ENCODE data around the gene LRP5. TPM values are rescaled to one million over a fixed set of nuclear protein-coding genes. Genes with fewer than 3 reads are reported as not detected.
"Not testable (repeated sequence)": the region's sequence is repeated elsewhere in the genome, so short reads cannot be mapped to it uniquely, and the experiment has no call there.

Gene LRP5
- total RNA-seq, 1 donor from 2014 or later = 38.7 TPM

DNA sequence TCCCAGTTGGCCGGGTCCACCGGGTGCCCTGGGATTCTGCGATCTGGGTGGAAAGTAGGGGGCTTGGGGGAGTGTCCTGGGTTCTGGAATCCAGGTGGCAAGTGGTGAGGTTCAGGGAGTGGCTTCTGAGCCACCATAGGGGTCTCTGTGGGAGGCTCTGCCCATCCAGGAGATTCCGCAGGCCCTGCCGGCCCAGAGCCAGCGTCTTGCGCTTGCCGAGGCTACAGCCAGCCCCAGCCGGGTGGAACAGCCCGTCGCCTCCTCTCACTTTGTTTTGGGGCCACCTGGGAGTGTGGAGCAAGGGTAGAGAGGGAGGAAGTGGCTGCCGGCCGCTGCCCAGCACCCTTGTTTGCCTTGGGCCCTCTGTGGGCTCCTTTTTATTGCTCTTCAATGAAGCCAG is 87.5 kb downstream of the LRP5 start:
- Mint-ChIP-seq H3K36me3 (ENCODE audit: low read depth) (peaks cover 10% of the 10 kb centered on the region), H3K27me3 (ENCODE audit: low read depth) (no peaks in the 10 kb centered on the region), H3K27ac (ENCODE audit: unreplicated experiment) (no peak overlapping the region), H3K4me1 (ENCODE audit: low read depth) (peaks cover 25% of the 10 kb centered on the region), H3K9me3 (ENCODE audit: low read depth) (no peaks in the 10 kb centered on the region), H3K4me3 (ENCODE audit: unreplicated experiment) (no peak overlapping the region)
- TF ChIP-seq, protein P1, sequence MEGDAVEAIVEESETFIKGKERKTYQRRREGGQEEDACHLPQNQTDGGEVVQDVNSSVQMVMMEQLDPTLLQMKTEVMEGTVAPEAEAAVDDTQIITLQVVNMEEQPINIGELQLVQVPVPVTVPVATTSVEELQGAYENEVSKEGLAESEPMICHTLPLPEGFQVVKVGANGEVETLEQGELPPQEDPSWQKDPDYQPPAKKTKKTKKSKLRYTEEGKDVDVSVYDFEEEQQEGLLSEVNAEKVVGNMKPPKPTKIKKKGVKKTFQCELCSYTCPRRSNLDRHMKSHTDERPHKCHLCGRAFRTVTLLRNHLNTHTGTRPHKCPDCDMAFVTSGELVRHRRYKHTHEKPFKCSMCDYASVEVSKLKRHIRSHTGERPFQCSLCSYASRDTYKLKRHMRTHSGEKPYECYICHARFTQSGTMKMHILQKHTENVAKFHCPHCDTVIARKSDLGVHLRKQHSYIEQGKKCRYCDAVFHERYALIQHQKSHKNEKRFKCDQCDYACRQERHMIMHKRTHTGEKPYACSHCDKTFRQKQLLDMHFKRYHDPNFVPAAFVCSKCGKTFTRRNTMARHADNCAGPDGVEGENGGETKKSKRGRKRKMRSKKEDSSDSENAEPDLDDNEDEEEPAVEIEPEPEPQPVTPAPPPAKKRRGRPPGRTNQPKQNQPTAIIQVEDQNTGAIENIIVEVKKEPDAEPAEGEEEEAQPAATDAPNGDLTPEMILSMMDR (IDR thresholded peaks at IDR 0.05) = no peak
- DNase-seq (ENCODE audit: low spot score) = no peak

DNA sequence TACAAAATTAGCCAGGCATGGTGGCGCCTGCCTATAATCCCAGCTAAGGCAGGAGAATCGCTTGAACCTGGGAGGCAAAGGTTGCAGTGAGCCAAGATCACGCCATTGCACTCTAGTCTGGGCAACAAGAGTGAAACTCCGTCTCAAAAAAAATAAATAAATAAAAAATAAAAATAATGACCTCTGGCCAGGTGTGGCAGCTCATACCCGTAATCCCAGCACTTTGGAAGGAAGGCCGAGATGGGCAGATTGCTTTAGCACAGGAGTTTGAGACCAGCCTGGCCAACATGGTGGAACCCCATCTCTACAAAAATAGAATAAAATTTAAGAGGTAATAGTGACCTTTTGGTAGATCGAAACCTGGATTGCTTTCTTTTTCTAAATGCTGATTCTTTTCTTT is 88.2 kb downstream of the LRP5 start:
- not testable (repeated sequence) for H3K9me3 Mint-ChIP-seq (ENCODE audit: low read depth); H3K27me3 Mint-ChIP-seq (ENCODE audit: low read depth); DNase-seq (ENCODE audit: low spot score); H3K27ac Mint-ChIP-seq (ENCODE audit: unreplicated experiment); H3K4me3 Mint-ChIP-seq (ENCODE audit: unreplicated experiment)
- Mint-ChIP-seq H3K4me1 (ENCODE audit: low read depth) (peaks cover 25% of the 10 kb centered on the region), H3K36me3 (ENCODE audit: low read depth) (peaks cover 14% of the 10 kb centered on the region)

DNA sequence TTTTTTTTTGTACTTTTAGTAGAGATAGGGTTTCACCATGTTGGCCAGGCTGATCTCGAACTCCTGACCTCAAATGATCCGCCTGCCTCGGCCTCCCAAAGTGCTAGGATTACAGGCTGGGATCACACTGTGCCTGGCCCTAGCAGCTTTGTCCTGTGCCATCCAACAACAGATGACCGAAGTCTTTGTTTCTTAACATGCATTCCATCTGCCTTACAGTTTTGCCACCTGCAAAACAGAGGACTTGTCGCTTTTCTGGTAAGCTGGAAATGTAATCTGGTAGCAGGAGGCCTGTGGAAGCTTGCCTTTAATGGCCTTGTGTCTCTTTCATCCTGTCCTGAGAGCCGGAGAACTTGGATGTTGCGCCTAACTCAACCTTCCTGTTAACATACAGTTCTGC is 89.5 kb downstream of the LRP5 start:
- Mint-ChIP-seq H3K27me3 (ENCODE audit: low read depth) (no peaks in the 10 kb centered on the region), H3K4me3 (ENCODE audit: unreplicated experiment) (no peak overlapping the region), H3K9me3 (ENCODE audit: low read depth) (no peaks in the 10 kb centered on the region), H3K4me1 (ENCODE audit: low read depth) (peaks cover 26% of the 10 kb centered on the region), H3K36me3 (ENCODE audit: low read depth) (peaks cover 19% of the 10 kb centered on the region), H3K27ac (ENCODE audit: unreplicated experiment) (no peak overlapping the region)
- DNase-seq (ENCODE audit: low spot score) = no peak
- TF ChIP-seq, protein P1 (IDR thresholded peaks at IDR 0.05) = no peak

DNA sequence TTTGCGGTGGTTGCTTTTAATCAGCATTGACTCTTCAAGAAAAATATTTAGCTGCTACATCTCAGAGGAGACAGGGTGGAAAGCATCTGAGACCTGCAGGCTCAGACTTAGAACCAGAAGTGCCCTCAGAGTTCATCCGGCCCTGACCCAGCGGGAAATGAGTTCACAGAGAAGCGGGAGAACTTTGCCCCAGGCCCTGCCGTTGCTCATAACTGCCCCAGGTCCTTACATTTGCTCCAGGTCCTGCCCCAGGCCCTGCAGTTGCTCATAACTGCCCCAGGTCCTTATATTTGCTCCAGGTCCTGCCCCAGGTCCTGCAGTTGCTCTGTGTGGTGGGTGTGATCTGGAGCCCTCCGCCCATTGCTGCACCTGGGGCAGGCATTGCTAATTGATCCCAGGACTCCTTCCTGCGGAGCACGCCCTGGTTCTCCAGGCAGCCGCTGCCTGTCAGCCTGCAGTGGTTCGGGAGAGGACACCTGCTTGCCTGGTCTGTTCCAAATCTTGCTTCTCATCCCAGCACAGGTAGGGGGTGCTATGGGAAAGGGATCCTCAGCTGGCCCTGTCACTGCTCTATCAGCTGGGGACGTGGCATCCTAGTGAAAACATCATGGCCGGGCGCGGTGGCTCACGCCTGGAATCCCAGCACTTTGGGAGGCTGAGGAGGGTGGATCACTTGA is 90.1 kb downstream of the LRP5 start:
- Mint-ChIP-seq H3K4me3 (ENCODE audit: unreplicated experiment) (no peak overlapping the region), H3K27ac (ENCODE audit: unreplicated experiment) (no peak overlapping the region), H3K36me3 (ENCODE audit: low read depth) (peaks cover 21% of the 10 kb centered on the region), H3K27me3 (ENCODE audit: low read depth) (no peaks in the 10 kb centered on the region), H3K9me3 (ENCODE audit: low read depth) (no peaks in the 10 kb centered on the region), H3K4me1 (ENCODE audit: low read depth) (peaks cover 27% of the 10 kb centered on the region)
- TF ChIP-seq, protein P1 (IDR thresholded peaks at IDR 0.05) = peak; percentile 27
- DNase-seq (ENCODE audit: low spot score) = no peak

DNA sequence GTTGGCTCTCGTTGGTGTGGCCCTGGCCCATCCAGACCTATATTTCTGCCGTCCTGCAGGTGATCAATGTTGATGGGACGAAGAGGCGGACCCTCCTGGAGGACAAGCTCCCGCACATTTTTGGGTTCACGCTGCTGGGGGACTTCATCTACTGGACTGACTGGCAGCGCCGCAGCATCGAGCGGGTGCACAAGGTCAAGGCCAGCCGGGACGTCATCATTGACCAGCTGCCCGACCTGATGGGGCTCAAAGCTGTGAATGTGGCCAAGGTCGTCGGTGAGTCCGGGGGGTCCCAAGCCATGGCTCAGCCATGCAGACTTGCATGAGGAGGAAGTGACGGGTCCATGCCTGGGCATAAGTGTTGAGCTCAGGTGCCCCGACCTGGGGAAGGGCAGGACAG is 91.0 kb downstream of the LRP5 start:
- Mint-ChIP-seq H3K27me3 (ENCODE audit: low read depth) (no peaks in the 10 kb centered on the region), H3K36me3 (ENCODE audit: low read depth) (peaks cover 22% of the 10 kb centered on the region), H3K4me1 (ENCODE audit: low read depth) (peaks cover 18% of the 10 kb centered on the region), H3K9me3 (ENCODE audit: low read depth) (no peaks in the 10 kb centered on the region), H3K27ac (ENCODE audit: unreplicated experiment) (no peak overlapping the region), H3K4me3 (ENCODE audit: unreplicated experiment) (no peak overlapping the region)
- DNase-seq (ENCODE audit: low spot score) = no peak
- TF ChIP-seq, protein P1 (IDR thresholded peaks at IDR 0.05) = no peak

DNA sequence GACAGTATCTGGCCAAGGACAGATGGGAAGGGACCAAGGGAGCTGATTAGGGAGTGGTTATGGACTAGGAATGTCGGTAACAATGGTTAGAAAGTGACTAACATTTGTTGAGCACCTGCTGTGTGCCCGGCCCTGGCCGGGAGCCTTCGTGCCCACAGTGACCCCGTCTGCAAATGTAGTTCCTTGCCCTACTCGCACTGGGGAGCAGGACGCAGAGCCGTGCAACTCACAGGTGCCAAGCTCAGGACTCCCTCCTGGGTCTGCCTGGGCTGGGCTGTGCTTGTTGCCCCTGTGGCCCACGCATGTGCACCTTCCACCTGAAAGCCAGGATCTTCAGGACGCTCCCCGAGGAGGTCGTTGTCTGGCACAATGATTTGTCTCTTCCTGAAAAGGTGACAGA is 91.4 kb downstream of the LRP5 start:
- Mint-ChIP-seq H3K27me3 (ENCODE audit: low read depth) (no peaks in the 10 kb centered on the region), H3K9me3 (ENCODE audit: low read depth) (no peaks in the 10 kb centered on the region), H3K4me3 (ENCODE audit: unreplicated experiment) (no peak overlapping the region), H3K27ac (ENCODE audit: unreplicated experiment) (no peak overlapping the region), H3K36me3 (ENCODE audit: low read depth) (peaks cover 25% of the 10 kb centered on the region), H3K4me1 (ENCODE audit: low read depth) (peaks cover 16% of the 10 kb centered on the region)
- DNase-seq (ENCODE audit: low spot score) = no peak
- TF ChIP-seq, protein P1 (IDR thresholded peaks at IDR 0.05) = no peak

Measured in chondrocyte (in vitro differentiated cells).